Lung (tissue), 12 donors: ENCODE measurements around the gene PCSK4. TPM values are rescaled to one million over a fixed set of nuclear protein-coding genes. Genes with fewer than 3 reads are reported as not detected.

Source experiments
- ATAC-seq: fragments of 200-7000 bp; cut with Tn5 transposase; one replicate; pipeline ENCODE4 v1.9.1; 2020; ENCODE audit warnings: moderate number of reproducible peaks; ENCODE audit not compliant: insufficient read depth, low FRiP score
- DNase-seq, 3 donors: peaks; one replicate each; pipeline ENCODE4 v3.0.0-alpha.2; 2013 to 2017
- H3K27ac ChIP-seq, 2 donors: one replicate each; pipeline ENCODE4 v1.5.1; 2013; ENCODE audit warnings: mild to moderate bottlenecking in 2 of 2, moderate library complexity in 2 of 2, control low read depth in 1 of 2, inconsistent platforms in 1 of 2, low read depth in 1 of 2, low read length in 1 of 2
- H3K27me3 ChIP-seq, 3 donors: one replicate each; pipeline ENCODE4 v1.5.1; 2013; ENCODE audit warnings: low read length in 2 of 3; ENCODE audit not compliant: control insufficient read depth in 3 of 3, insufficient read depth in 3 of 3
- H3K36me3 ChIP-seq, 4 donors: one replicate each; pipeline ENCODE4 v1.5.1; 2013; ENCODE audit warnings: low read length in 4 of 4, mild to moderate bottlenecking in 1 of 4, moderate library complexity in 1 of 4; ENCODE audit not compliant: control insufficient read depth in 4 of 4, insufficient read depth in 4 of 4
- H3K4me1 ChIP-seq, 5 donors: one replicate each; pipeline ENCODE4 v1.5.1; 2013; ENCODE audit warnings: low read length in 5 of 5, mild to moderate bottlenecking in 2 of 5, moderate library complexity in 1 of 5; ENCODE audit not compliant: control insufficient read depth in 5 of 5, insufficient read depth in 5 of 5
- H3K4me3 ChIP-seq: one replicate; pipeline ENCODE4 v1.5.1; 2013; ENCODE audit warnings: mild to moderate bottlenecking, control low read depth, moderate library complexity
- H3K9ac ChIP-seq, 2 donors: one replicate each; pipeline ENCODE4 v1.5.1; 2013; ENCODE audit warnings: low read length in 2 of 2, control low read depth in 1 of 2; ENCODE audit not compliant: insufficient read depth in 1 of 2
- H3K9me3 ChIP-seq, 4 donors: one replicate each; pipeline ENCODE4 v1.5.1; 2013; ENCODE audit warnings: low read length in 3 of 4, mild to moderate bottlenecking in 1 of 4, moderate library complexity in 1 of 4; ENCODE audit not compliant: control insufficient read depth in 4 of 4, insufficient read depth in 3 of 4
- WGBS, 2 donors: extraction: QIAGEN DNeasy Blood & Tissue Kit; methylation state at CpG; one replicate each; pipeline ENCODE4 v1.1.7; 2013; 5-methylcytosine and 5-hydroxymethylcytosine counted together
- polyA plus RNA-seq, 2 donors: library from polyadenylated mRNA; stranded (reverse); fragments of 200-250 nt; gene quantifications; one replicate each; pipeline ENCODE4 v1.2.1, GENCODE V29; 2013
- total RNA-seq, 2 donors: library from RNA; depleted of rRNA in 1 of 2; stranded (reverse); fragments of >200 nt in 1 of 2; gene quantifications; one replicate each; pipeline ENCODE4 v1.2.1, GENCODE V29; 2014 to 2021
- TF ChIP-seq, protein P1 (sequence below): IDR thresholded peaks from 2 replicates; pipeline ENCODE4 v1.5.1; 2012; ENCODE audit warnings: mild to moderate bottlenecking; ENCODE audit errors: control extremely low read depth, extremely low read depth
- donor health status: control.
- donor health status: control.
- donor health status: Bipolar disorder and iron deficiency.
- donor health status: healthy.
- donor health status: DM: yes; HTN: yes; CAD: no.

PCSK4 gene
- total and polyA plus RNA-seq, 4 donors = 2.3 to 7.9 (median 5.4) TPM

DNA sequence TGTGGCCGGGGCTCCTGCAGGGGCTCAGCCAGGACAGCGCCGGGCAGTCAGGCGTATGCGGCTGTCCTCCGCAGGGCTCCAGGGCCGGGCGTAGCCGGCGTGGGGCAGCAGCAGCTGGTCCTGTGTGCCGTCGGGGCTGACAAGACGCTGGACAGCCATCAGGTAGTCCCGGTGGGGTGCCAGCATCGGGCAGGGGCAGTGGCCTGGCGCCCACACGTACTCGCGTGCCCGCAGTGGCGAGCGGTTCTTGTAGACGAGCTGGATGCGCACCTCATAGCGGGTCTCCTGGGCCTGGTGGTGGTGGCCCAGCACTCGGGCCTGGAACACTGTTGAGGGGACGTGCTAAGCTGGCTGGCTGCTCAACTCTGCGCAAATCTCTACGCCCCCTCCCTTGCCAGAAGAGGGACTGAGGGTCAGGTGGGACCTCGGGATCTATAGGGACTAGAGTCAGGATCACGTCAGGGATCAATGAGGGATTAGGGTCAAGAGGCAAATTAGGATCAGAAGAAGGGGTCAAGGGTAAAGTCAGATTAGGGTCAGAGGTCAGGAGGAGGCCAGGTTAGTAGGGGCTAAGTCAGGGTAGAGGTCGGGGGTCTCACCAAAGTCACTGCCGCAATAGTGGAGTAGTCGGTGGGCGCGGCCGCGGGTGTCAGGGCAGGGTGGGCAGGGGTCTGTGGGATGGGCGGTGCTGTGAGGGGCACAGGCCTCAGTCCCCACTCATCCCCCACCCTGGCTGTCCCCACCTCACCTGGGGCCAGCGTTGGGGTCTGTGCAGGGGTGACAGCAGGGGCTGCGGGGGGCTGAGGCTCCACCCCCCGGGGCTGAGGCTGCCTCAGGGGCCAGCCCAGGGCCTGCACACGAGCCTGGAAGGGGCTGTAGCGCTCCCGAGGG is 16.1 kb upstream of the PCSK4 start:
- H3K27me3 ChIP-seq = peaks cover 0 to 36% (median 35%) of the 10 kb centered on the region in 3 donors
- no peak overlapping the region for H3K4me3 ChIP-seq
- no peak overlapping the region for H3K27ac ChIP-seq
- H3K36me3 ChIP-seq = no peaks in the 10 kb centered on the region
- DNase-seq = no peak
- peaks cover 0 to 7% (median 6%) of the 10 kb centered on the region in 5 donors for H3K4me1 ChIP-seq
- WGBS, 2 donors = 86 to 90% methylated on average over 45 of the region's 45 CpGs
- TF ChIP-seq, protein P1, sequence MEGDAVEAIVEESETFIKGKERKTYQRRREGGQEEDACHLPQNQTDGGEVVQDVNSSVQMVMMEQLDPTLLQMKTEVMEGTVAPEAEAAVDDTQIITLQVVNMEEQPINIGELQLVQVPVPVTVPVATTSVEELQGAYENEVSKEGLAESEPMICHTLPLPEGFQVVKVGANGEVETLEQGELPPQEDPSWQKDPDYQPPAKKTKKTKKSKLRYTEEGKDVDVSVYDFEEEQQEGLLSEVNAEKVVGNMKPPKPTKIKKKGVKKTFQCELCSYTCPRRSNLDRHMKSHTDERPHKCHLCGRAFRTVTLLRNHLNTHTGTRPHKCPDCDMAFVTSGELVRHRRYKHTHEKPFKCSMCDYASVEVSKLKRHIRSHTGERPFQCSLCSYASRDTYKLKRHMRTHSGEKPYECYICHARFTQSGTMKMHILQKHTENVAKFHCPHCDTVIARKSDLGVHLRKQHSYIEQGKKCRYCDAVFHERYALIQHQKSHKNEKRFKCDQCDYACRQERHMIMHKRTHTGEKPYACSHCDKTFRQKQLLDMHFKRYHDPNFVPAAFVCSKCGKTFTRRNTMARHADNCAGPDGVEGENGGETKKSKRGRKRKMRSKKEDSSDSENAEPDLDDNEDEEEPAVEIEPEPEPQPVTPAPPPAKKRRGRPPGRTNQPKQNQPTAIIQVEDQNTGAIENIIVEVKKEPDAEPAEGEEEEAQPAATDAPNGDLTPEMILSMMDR = no peak
- H3K9ac ChIP-seq = no peak overlapping the region
- peaks cover 0 to 8% (median 0%) of the 10 kb centered on the region in 4 donors for H3K9me3 ChIP-seq
- ATAC-seq = no peak

DNA sequence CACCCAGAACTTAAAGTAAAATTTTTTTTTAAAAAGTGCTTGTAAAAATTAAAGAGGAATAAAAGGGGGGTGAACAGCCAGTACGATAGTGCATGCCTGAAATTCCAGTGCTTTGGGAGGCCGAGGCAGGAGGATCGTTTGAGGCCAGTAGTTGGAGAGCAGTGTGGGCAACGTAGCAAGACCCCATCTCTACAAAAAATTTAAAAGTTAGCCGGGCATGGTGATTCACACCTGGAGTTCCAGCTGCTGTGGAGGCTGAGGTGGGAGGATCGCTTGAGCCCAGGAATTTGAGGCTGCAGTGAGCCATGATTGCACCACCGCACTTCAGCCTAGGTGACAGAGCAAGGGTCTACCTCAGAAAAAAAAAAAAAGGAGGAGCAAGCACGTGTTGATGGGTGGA is 14.9 kb upstream of the PCSK4 start:
- Histone ChIP-seq H3K4me3 (no peak overlapping the region), H3K4me1 (peaks cover 0 to 7% (median 6%) of the 10 kb centered on the region in 5 donors), H3K9me3 (peaks cover 0 to 8% (median 0%) of the 10 kb centered on the region in 4 donors), H3K36me3 (no peaks in the 10 kb centered on the region), H3K9ac (no peak overlapping the region), H3K27me3 (peaks cover 0 to 31% (median 28%) of the 10 kb centered on the region in 3 donors), H3K27ac (no peak overlapping the region)
- TF ChIP-seq, protein P1 = no peak
- ATAC-seq (no peak), DNase-seq (no peak)
- 71 to 74% methylated on average over 8 of the region's 8 CpGs for WGBS, 2 donors

DNA sequence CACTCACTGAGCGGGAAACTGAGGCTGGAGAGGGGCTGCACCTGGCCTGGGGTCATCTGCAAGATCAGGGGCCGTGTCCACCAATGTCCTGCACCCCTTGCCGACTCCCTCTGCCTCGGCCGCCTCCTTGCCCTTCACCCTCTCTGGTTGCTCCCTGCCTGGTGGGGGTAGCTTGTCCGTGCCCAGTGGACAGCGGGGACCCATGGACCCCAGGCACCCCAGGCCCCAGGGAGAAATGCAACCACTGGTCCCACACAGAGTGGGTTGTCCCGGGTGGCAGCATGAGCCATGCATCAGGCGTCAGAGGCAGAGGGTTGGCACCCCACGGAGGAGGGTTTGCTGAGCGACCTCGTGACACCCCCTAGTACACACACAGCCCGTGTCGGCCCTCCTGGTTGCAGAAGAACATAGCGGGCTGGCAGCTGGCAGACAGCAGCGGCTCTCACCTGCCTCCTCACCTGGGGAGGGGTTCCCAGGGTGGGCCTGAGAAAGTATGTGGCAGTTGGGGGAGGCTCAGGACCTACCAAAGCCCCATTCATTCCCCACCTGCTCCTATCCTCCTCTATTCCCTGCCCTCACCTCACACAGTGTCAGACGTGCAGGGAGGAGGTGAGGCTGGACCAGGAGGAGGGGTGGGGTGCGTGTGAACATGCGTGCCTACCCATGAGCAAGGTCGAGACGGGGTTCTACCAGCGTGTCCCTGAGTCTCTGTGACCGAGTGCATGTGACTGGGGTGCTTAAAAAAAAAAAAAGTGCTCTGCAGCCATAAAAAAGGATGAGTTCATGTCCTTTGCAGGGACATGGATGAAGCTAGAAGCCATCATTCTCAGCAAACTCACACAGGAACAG is 14.0 kb upstream of the PCSK4 start:
- Histone ChIP-seq H3K9me3 (peaks cover 0 to 8% (median 0%) of the 10 kb centered on the region in 4 donors), H3K4me1 (peaks cover 0 to 7% (median 6%) of the 10 kb centered on the region in 5 donors), H3K4me3 (no peak overlapping the region), H3K36me3 (no peaks in the 10 kb centered on the region), H3K27me3 (peaks cover 0 to 27% (median 25%) of the 10 kb centered on the region in 3 donors), H3K27ac (no peak overlapping the region), H3K9ac (no peak overlapping the region)
- DNase-seq = no peak
- ATAC-seq = no peak
- WGBS, 2 donors = 46 to 61% methylated on average over 22 to 23 of the region's 23 CpGs
- TF ChIP-seq, protein P1 = no peak
